ENCODE results near the gene VPS39.
"Not testable (repeated sequence)": the region's sequence is repeated elsewhere in the genome, so short reads cannot be mapped to it uniquely, and the experiment has no call there.

The VPS39 gene

DNA sequence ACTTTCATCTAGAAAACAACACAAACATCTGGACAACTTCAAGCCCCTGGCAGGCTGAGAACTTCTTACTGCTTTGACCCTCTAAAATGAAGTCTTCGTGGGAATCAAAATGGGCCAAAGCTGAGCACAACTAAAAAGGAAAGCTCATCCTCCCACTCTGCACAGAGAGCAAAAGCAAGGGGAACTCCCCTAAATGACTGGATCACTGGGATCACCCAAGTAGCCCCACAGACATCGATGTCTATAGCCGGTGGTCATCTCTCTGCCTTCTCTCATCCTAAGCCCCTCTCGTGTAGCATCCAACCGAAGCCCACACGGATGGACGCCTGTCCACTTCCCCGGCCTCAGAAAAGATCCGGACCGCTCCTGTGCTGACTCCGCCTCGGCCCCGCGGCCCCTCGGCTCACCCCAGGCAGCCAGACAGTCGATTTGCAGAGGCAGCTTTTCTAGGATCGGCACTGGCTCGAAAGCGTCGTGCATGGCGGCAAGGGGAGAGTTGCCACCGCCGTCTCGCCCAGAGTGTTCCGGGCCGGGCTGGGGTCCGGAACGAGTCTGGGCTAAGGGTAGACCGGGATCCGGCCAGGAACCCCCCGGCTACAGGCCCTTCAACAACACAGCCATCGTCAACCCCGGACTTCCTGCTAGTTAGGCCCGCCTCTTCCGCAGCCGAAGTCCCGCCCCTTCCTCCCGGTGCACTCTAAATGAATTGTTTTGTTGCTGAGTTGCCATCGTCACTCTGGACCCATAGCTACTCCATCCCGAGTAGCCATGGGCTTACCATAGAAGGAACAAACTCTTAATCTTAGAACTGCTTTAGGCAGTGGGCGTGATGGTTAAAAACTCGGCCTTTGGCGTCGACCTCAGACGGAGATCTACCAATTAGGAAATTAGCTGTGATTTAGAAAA is at the start of gene VPS39:
Gene VPS39 (minus strand): TSS at position 631 of the 906 bp plus-strand sequence. CDS start 151 bp downstream, at position 480.
- peak; percentile 75 for DNase-seq (ENCODE audit: low read depth)

DNA sequence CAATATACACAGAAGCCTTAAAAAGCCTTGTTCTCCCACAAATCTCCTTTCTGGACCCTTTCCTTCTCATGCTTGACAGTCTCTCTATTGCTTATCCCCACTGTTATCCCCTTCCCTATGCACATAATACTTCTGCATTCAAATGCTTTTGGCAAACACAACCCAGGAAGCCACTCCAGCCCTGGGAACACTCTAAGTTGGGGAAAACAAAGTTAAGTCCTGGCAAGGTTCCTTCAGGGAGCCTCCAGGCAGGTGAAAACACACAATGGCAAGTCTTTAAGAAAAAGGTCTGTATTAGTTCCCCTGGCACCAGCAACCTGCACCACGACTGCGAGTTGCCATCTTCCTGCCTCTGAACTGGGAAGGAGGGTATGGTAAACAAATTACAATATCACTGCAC is 45.2 kb upstream of the VPS39 start:
- no peak for DNase-seq (ENCODE audit: low read depth)

GRCh38 chr15:42240823-42241222 is 32.7 kb upstream of the VPS39 start:
- DNase-seq (ENCODE audit: low read depth) = no peak

DNA sequence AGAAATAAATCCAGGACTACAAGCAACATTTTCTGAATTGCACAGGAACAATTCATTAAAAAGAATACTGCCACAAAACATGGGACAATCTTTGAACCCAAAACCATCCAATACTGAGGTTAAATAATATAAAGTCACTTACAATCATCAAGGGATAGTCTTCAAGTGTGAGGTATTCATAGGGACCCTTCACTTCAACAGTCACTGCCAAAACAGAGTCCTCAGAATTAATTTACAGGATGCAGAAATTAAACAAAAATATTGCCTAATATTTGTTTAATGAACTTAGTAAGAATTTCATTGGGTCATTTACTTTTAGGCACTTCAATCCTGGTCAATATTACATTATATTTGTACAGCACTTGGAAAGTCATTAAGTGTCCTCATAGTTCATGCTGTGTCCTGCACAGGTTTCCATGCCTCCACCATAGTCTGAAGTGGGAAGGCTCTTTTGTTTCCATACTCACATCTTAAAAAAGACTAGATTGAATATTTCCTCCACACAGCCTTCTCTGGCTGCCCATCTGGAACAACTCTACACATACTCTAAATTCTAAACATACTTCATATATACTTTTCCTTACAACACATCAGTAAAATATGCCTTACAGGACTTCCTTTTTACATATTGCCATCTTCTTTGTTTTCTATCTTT is 31.6 kb upstream of the VPS39 start:
- DNase-seq (ENCODE audit: low read depth) = no peak

- no peak for DNase-seq (ENCODE audit: low read depth)
Measured at GRCh38 chr15:42233107-42233506, 25.0 kb upstream of the VPS39 start.

- DNase-seq (ENCODE audit: low read depth) = no peak
Measured at GRCh38 chr15:42232606-42233005, 24.5 kb upstream of the VPS39 start.

DNA sequence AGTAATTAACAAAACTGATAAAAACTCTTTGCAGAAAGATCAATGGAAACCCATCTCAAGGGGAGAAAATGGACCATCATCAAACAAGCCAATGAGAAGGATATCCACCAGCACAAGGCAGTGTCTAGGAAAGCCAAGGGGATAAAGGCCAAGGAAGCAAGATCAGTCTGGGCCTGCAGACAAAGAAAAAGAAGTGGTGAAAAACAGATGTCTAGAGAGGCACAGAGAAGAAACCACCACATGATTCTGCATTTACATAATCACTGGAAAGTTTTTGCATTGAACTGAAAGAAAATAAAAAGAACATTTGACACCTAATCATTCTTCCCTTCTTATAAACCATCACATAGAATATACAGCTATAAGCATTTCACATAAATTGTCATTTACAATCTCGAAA is 23.0 kb upstream of the VPS39 start:
- no peak for DNase-seq (ENCODE audit: low read depth)

DNA sequence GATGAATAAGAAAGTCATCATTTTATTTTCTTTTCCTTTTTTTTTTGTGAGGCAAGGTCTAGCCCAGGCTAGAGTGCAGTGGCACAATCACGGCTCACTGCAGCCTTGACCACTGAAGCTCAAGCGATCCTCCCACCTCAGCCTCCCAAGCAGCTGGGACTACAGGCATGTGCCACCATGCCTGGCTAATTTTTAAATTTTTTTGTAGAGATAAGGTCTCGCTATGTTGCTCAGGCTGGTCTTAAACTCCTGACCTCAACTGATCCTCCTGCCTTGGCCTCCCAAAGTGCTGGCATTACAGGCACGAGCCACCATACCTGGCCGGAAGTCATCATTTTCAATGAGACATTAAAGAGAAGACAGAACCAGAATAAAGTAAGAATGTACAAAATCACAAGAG is 20.9 kb upstream of the VPS39 start:
- DNase-seq (ENCODE audit: low read depth) = not testable (repeated sequence)

- DNase-seq (ENCODE audit: low read depth) = no peak
Measured at GRCh38 chr15:42228036-42228435, 19.9 kb upstream of the VPS39 start.

GRCh38 chr15:42226648-42227047 is 18.5 kb upstream of the VPS39 start:
- no peak for DNase-seq (ENCODE audit: low read depth)

- no peak for DNase-seq (ENCODE audit: low read depth)
Measured at GRCh38 chr15:42220216-42220615, 12.1 kb upstream of the VPS39 start.

DNA sequence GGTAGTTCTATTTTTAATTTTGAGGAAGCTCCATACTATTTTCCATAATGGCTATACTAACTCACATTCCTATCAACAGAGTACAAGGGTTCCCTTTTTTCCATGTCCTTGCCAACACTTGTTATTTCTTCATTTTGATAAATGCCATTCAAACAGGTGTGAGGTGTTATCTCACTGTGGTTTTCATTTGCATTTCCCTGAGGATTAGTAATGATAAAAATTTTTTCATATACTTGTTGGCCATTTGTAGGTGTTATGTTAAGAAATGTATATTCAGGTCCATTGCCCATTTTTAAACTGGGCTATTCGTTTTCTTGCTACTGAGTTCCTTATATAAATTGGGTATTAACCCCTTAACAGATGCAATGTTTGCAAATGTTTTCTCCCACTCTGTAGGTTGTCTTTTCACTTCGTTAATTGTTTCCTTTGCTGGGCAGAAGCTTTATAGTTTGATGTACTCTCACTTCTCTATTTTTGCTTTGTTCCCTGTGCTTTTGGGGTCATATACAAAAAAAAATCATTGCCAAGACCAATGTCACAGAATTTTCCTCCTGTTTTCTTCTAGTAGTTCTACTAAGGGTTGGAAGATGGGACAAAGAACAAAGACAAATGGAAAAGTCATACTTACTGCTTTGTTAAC is 11.0 kb upstream of the VPS39 start:
- no peak for DNase-seq (ENCODE audit: low read depth)

GRCh38 chr15:42217568-42217967 is 9.5 kb upstream of the VPS39 start:
- no peak for DNase-seq (ENCODE audit: low read depth)

GRCh38 chr15:42215913-42216829 is 8.1 kb upstream of the VPS39 start:
- DNase-seq (ENCODE audit: low read depth) = no peak

DNA sequence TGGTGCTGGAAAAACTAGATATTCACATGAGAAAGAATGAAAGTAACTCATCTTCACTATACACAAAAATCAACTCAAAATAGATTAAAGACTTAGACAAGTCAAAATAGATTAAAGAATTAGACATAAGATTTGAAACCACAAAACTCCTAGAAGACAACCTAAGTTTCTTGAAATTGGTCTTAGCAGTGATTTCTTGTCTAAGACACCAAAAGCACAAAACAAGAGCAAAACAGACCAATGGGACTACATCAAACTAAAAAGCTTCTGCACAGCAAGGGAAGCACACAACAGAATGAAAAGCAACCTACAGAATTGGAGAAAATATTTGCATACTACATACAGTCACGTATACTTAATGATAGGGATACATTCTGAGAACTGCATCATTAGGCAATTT is 6.5 kb upstream of the VPS39 start:
- DNase-seq (ENCODE audit: low read depth) = no peak

GRCh38 chr15:42213511-42213910 is 5.4 kb upstream of the VPS39 start:
- no peak for DNase-seq (ENCODE audit: low read depth)

- no peak for DNase-seq (ENCODE audit: low read depth)
Measured at GRCh38 chr15:42210696-42211095, 2.6 kb upstream of the VPS39 start.

DNA sequence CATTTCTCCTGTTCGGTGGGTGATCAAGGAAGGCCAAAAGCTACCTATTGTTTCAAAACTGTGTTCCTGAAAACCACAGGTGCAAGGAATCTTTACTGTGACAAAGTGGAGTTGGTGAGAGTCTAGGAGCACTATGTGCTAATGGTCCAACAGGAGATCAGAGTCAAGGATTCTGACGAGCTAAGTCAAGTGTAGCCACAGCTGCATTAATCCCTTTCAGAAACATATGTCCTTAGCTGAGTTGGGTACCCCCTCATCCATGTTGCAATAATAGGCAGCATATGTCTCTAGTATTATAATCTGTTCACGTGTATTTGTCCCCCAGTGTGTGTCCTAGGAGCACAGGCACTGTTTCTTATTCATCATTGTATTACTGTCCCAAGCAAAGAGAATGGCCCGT is 1.7 kb downstream of the VPS39 start:
- no peak for DNase-seq (ENCODE audit: low read depth)

DNA sequence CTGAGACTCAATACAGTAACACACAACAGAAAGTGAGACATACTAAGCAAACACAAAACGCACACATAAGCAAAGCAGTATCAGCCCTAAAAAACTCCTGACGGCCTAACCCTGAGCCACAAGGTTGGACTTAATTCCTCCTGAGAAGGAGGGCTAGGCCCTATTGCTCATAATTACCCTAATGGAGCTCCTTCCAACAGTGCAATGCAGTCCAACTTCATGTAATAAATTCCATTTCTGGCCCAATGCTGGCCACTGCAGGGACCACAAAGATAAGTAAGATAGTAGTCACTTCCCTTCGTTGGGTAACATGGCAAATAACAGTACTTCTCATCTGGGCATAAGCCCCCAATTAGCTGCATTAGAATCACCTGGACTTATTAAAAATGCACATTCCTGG is 4.2 kb downstream of the VPS39 start:
- no peak for DNase-seq (ENCODE audit: low read depth)

GRCh38 chr15:42202653-42203052 is 5.5 kb downstream of the VPS39 start:
- DNase-seq (ENCODE audit: low read depth) = no peak

DNA sequence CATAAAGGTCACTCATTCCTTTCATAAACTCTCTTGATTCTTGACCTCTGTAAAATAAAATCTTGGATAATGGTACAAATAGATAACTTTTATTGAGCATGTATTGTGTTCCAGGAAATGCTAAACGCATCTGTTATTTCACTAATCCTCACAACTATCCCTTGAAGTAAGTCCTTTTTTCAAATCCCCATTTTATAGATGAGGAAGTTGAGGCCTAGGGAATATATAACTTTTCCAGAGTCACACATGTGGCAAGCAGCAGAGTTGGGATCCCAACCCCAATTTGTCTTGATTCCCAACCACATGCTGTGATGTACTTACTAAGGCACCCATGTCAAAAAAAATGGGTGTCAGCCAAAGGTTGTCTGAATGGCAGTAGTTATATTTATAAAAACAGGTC is 6.3 kb downstream of the VPS39 start:
- no peak for DNase-seq (ENCODE audit: low read depth)

DNA sequence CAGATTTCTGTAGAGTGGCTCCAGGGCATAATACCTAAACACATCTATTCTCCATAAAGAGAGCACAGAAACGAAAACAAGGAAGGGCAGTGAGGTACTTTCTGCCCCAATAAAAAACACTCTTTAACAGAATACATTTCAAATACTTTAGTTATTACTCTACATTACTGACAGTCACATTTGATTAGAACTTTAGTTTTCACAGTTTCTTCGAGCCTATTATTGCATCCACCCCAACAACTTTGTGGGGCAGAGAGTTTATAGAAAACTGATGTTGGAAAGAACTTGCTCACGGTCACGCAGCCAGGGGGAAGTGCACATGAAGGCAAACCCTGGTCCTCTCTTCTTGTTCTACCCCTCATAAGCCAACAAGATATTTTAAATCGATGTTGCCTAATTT is 9.0 kb downstream of the VPS39 start:
- DNase-seq (ENCODE audit: low read depth) = no peak

Measured in stimulated activated CD8-positive, alpha-beta memory T cell treated with anti-CD3 and anti-CD28 coated beads, Interleukin-4, amount 100 ng/mL, for 24 hours (primary cell).